HG03558 (cell line): Measurements from ENCODE around the gene PCOLCE2.
"Not testable (repeated sequence)": the region's sequence is repeated elsewhere in the genome, so short reads cannot be mapped to it uniquely, and the experiment has no call there.

Experiments
- ATAC-seq: cut with Tn5 transposase; IDR thresholded peaks from one replicate; pipeline ENCODE4 v1.9.1; 2021; ENCODE audit warnings: moderate number of reproducible peaks; ENCODE audit not compliant: unreplicated experiment; ENCODE audit errors: extremely low read depth

The PCOLCE2 gene

DNA sequence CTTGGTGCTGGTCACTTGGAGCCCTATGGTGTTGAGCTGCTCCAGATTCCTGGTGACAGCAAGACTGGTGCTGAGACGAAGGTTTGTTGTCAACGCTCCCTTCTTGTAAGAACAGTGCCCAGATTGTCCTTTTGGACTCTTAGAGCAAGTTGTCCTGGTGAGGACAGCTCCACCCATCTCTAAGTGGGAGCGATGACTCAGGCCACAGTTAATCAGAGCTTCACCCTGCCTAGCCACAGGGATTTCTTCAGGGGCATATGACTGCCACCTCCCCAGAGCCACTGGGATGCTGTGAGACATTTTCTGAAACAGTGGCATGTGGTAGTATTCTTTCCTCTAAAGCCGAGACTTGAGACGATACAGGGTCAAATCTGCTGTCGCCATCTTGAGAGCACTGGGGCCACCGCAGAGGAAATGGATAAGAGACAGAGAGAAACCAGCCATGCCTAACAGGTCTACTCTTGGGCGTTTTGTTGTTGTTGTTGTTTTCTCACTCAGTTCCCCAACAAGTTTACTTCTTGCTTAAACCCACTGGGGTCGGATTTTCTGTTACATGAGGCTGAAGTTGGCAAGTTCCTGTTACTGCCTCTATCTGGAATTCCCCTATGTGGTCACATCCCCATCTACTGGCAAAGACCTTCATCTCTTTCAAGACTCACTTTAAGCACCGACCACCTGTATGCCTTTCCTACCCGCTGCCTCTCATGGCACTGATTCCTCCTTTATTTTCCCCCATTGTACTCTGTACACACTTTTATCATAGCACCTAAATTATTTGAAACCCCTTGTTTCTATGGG, 16.0 kb upstream of the PCOLCE2 start:
- no peak for ATAC-seq

GRCh38 chr3:142902356-142902755, 13.5 kb upstream of the PCOLCE2 start:
- ATAC-seq: no peak

DNA sequence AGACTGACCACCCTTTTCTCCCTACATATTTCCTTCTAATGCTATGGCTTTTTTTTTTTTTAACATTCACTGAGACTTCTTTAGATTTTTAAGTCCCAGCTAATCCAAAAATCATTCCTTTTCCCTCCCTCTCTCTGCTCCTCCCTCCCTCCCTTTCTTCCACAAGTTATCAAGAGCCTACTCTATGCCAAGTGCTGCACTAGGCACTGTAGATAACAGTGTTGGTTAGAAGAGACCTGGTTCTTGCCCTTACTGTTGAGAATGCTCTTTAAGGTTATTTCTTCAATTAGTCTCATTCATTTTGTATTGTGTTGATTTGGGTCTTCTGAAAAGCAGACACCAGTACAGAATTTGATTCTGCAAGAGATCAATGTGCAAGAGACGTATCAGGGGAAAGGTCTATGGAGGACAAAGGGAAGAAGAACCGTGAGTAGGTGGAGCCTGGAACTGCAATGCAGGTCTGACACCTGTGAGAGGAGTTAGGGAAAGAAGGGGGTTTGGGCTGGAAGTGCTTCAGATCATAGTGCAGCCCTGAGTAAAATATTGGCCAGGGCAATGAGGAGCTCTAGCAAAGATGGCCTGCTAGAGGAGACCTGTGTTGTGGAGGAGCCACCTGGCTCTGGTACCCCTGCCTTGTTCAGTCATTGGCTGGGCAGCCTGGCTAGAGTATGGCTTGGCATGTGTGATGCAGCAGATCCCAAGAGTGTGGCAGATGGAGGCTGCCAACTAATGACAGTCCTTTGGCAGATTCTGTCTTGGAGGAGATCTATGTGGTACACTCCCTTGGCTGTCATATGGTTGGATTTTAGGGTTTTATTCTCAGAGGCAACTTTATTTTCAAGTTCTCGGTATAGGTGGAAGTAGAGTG, 9.7 kb upstream of the PCOLCE2 start:
- no peak for ATAC-seq

DNA sequence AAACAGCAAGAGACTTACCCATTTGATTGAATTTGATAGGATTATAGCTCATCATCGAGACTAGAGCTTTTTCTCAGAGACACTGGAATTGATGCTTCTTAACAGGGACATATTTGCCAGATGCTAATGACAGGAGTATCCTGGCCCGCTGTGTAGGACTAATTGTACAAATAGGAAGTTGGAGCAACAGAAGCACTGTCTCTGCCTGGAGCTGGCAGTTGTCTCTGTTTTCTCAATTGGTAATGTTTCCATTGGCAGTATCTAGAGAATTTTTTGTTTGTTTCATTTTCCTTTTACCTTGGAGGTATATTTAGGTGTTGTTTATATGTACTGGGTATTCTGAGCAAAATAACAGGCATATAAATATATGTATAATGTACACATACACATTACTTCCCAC, 8.9 kb upstream of the PCOLCE2 start:
- no peak for ATAC-seq

DNA sequence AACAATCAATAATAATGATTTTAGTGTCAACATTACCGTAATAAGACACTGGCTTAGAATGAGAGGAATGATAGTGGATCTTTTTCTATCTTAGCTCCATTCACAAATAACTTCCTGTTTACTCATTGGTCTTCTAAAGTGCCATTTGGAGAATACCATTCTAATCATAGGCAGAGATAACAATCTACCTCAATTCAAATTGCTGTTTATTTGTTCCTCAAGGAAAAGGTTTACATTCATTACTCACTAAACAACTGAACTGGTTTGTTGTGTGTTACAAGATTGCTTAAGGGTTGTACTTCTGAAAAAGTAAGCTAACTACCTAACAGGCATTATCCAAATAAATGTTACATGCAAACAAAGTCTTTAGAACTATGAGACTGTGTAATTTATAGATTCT, 8.1 kb upstream of the PCOLCE2 start:
- no peak for ATAC-seq

GRCh38 chr3:142896201-142896755, 7.4 kb upstream of the PCOLCE2 start:
- ATAC-seq: no peak

DNA sequence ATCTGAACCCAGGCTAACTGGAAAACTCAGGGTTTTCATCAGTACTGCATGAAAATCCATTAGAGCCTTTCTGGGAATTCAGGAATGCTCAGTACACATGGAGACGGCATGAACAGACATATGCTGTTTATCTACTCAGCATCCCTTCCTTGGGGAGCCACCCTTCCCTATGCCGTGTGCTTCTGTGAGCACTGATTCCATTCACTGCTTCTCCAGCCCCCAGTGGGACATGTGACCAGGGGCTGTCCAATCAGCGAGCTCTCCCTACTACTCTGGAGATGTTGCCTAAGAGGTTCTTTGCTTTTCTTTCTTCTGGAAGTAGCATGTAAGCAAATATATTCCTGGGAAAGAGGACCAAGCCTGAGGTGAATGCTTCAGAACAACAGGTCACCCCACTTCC, 5.6 kb upstream of the PCOLCE2 start:
- ATAC-seq: no peak

GRCh38 chr3:142892714-142893113, 3.8 kb upstream of the PCOLCE2 start:
- no peak for ATAC-seq

DNA sequence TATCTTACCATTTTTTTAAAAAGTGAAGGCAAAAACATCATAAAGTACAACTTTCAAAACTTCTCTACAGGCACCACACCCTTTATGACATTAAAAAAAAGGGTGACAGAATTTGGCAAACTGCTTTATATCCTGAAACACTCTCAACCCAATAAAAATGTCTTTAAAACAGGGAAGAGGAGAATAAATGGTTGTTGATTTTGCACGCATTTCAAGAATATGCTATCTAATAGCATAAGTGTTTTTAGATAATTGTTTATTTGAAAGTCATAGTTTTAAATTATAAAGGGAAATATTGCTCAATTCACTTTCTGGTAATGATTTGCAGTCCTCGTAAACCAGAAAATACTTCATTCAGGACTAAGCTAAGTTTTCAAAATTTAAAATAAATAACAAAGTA, 1.7 kb upstream of the PCOLCE2 start:
- no peak for ATAC-seq

DNA sequence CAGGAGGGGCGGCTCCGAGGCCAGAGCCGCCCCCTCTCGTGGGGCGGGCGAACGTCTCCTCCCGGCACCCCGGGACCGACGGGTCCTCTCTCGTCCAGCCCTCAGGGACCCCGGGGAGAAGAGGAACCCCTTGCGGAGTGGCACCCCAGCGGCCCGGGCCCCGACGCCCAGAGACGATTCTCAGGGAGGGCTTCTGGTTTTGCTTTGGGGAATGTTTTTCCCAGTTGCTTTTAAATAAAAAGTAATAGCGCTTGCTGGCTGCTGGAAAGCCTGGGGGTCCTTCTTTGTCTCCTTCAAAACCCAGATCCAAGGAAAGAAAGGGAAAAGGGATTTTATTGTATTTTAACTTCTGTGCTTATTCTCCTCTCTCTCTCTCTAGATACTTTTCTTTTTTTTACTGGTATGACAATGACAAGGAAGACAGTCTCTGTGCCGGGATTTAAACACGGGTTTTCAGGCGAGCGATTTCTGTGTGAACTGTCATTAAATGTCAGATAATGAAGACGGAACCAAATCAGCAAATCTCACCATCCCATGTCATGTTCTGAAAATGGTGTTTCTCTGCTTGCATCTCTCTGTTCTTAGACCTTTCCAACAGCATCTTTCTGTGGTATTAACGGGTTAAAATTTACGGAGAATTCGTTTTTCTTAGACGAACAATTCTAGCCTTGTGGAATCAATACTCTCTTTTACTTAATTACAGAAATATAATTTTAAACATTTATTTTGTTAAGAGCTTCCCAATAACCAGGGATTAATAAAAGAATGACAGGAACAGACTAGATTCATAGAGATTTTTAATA, 530 bp upstream of the PCOLCE2 start:
- no peak for ATAC-seq

DNA sequence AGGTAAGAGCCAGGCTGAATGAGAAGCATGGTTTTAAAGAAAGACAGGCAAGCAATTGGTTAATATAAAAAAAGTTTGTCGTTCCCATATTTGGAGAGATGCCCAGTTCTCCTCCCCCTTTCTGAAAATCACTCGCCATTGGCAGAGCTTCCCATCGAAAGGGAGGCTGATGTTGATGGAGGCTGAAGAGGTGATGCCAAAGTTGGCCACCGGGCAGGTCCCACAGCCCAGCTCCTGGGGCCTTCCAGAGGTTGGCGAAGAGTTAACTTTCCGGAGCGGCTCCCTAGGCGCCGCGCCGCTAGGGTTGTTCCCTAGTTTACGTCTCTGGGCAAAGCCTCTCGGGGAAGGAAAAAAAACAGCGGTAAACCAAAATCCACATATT, 793 bp downstream of the PCOLCE2 start:
- ATAC-seq: no peak

DNA sequence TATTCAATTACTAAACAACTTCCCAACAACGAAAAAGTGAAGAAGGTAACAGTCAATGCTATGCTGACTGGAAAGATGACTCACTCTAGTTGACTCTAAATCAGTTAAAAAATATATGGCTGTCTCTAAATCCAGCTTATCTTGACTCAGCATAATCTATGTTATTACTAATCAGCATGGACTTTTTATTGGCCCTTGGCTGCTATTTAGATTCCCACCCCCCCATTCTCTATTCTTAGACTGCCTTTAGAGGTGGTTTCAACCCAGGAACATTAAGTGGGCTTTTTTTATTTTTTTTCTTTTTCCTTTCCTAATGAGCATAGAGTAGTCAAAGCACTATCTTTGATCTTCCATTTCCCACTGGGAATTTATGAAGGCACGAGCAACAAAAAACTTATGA, 1.9 kb downstream of the PCOLCE2 start:
- ATAC-seq: no peak

- ATAC-seq: no peak
These were observed 2.9 kb downstream of the PCOLCE2 start for GRCh38 chr3:142886021-142886420.

DNA sequence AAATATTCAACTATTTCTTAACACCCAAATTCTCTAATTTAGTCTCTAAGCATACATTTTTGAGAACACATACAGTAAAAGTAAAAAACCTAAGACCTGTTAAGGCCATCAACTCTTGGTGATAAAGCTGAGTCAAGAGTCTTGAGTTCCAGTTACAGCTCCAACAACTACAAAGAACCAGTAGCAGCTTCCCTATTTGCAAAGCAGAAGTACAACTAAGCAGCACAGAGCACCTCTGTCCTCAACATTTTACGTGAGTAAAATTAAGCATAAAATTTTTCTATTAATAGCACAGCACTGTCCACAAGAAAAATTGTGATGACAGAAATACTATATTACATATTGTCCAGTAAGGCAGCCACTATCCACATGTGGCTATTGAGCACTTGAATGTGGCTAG, 4.4 kb downstream of the PCOLCE2 start:
- no peak for ATAC-seq

GRCh38 chr3:142883534-142883933, 5.3 kb downstream of the PCOLCE2 start:
- ATAC-seq: not testable (repeated sequence)

DNA sequence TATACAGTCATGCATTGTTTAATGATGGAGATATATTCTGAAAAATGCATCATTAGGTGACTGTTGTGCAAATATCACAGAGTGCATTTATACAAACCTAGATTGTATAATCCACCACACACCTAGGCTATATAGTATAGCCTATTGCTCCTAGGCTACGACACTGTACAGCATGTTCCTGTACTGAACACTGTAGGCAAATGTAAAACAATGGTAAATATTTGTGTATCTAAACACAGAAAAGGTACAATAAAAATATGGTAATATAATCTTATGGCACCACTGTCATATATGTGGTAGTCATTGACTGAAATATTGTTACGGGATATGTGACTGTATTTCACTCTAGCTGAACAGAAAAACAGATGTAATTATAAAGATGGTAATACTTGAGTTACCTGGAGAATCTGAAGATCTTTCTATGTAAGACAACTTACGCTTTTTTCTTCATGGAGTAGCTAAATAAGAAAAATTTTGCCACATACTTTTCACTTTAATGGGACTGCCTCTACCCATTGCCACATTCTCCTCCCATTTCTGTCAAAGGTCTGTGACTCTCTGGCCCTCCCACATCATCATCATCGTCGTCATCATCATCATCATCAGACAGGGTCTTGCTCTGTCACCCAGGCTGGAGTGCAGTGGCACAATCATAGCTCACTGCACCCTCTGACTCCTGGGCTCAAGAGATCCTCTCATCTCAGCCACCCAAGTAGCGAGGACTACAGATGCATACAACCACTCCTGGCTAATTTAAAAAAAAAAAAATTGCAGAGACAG, 7.2 kb downstream of the PCOLCE2 start:
- ATAC-seq: no peak

DNA sequence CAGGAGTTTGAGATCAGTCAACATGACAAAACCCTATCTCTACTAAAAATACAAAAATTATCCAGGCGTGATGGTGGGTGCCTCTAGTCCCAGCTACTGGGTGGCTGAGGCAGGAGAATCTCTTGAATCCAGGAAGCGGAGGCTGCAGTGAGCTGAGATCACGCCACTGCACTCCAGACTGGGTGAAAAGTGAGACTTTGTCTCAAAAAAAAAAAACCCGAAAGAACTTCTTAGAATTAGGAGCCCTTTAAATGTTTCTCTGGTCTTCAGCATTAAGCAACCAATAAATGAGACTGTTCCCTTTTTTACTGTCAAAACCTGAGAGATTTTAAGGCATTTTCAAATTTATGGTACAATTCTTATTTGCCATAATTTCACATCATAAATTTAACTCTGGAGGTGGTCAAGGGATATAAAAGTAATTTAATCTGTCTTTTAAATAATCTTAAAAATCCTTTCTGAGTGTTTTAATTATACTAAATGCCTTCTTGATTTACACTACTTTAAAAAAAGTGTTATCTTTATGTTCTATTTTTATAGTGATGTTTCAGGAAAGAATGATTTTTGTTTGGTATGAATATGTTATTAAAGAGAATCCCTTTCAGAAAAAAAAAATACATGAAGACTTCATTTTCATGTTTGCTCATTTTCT, 10.1 kb downstream of the PCOLCE2 start:
- no peak for ATAC-seq

GRCh38 chr3:142876417-142876816, 12.5 kb downstream of the PCOLCE2 start:
- ATAC-seq: no peak

DNA sequence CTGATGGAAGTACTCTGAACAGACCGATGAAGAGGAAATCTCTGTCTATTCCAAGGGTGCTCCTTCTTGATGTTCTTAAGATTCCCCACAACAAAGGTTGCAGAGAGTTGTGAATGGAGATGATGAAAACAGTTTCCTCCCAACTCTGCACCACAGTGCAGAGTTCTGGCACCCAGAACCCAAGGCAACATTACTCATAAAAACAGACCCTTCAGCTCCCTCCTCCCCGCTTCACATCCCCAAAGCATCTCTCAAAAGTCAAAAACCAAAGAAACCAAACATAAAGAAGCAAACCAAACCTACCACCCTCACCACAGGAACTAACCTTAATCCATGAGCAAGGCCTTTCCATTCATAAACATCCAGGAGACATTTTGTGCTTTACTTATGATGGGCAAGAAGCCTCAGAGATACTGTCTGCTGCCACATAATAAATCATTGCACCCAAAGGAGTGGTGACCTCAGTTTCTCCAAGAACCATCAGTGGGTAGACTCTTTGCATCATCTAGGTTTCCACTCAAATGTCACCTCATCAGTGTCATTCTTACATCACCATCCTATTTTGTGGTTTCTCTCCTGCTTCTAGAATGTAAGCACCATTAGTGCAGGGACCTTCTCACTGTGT, 13.2 kb downstream of the PCOLCE2 start:
- no peak for ATAC-seq
